Ectodermal cell (in vitro differentiated cells): ENCODE measurements around the gene ARFIP2. TPM values are rescaled to one million over a fixed set of nuclear protein-coding genes. Genes with fewer than 3 reads are reported as not detected.
"Not testable (repeated sequence)": the region's sequence is repeated elsewhere in the genome, so short reads cannot be mapped to it uniquely, and the experiment has no call there.

Experiments used
- H3K27ac ChIP-seq: 2 replicates; pipeline ENCODE4 v1.7.0; 2013; ENCODE audit warnings: mild to moderate bottlenecking, low read depth, low read length; ENCODE audit not compliant: insufficient read depth, poor library complexity, severe bottlenecking
- H3K27me3 ChIP-seq: 2 replicates; pipeline ENCODE4 v1.7.0; 2013; ENCODE audit warnings: mild to moderate bottlenecking, low read length; ENCODE audit not compliant: insufficient read depth, control insufficient read depth, poor library complexity, severe bottlenecking
- H3K36me3 ChIP-seq: one replicate; pipeline ENCODE4 v1.7.0; 2013; ENCODE audit warnings: low read length; ENCODE audit not compliant: control insufficient read depth, insufficient read depth
- H3K4me1 ChIP-seq: one replicate; pipeline ENCODE4 v1.7.0; 2013; ENCODE audit warnings: low read length; ENCODE audit not compliant: control insufficient read depth, insufficient read depth
- H3K4me3 ChIP-seq: 2 replicates; pipeline ENCODE4 v1.7.0; 2013; ENCODE audit warnings: low read depth, low read length, control low read depth; ENCODE audit not compliant: insufficient read depth
- H3K9me3 ChIP-seq: 2 replicates; pipeline ENCODE4 v1.7.0; 2013; ENCODE audit warnings: mild to moderate bottlenecking, low read length, moderate library complexity; ENCODE audit not compliant: control insufficient read depth
- WGBS, 2 experiments: methylation state at CpG; one replicate each; pipeline ENCODE4 v1.1.7; 2013; ENCODE audit warnings: missing lambda C conversion rate in 2 of 2; 5-methylcytosine and 5-hydroxymethylcytosine counted together
- polyA plus RNA-seq, 4 experiments: library from polyadenylated mRNA; stranded (reverse); fragments of 50-300 nt; gene quantifications; one replicate each; pipeline ENCODE4 v1.2.3, GENCODE V29; 2013

Gene ARFIP2
- 65.9 TPM for polyA plus RNA-seq (2013, experiment 1 of 4)
- 61.2 TPM for polyA plus RNA-seq (2013, experiment 2 of 4)
- 40.8 TPM for polyA plus RNA-seq (2013, experiment 3 of 4)
- 48.7 TPM for polyA plus RNA-seq (2013, experiment 4 of 4)

- no peaks in the 10 kb centered on the region for H3K9me3 ChIP-seq
- no peaks in the 10 kb centered on the region for H3K27me3 ChIP-seq
- H3K36me3 ChIP-seq: peaks cover 39% of the 10 kb centered on the region
- 0% methylated on average over 65 to 66 of the region's 66 CpGs for WGBS, 2 experiments
- H3K27ac ChIP-seq: peak within 1 kb of the TSS; percentile 84
- peaks cover 11% of the 10 kb centered on the region for H3K4me1 ChIP-seq
- peak within 1 kb of the TSS; percentile 97 for H3K4me3 ChIP-seq
These were observed at the start of gene ARFIP2, which contains the start of gene TIMM10B for GRCh38 chr11:6481012-6481923. Gene ARFIP2 (minus strand): TSS chr11:6481331. CDS start chr11:6480421, 910 bp downstream. Gene TIMM10B (plus strand): TSS chr11:6481501. CDS start chr11:6481517, 16 bp downstream.

GRCh38 chr11:6530848-6531247 lies 49.7 kb upstream of the ARFIP2 start:
- Histone ChIP-seq H3K4me3 (no peak overlapping the region), H3K4me1 (no peaks in the 10 kb centered on the region), H3K9me3 (no peaks in the 10 kb centered on the region), H3K27ac (no peak overlapping the region), H3K36me3 (no peaks in the 10 kb centered on the region), H3K27me3 (no peaks in the 10 kb centered on the region)
- 90 to 92% methylated on average over 2 of the region's 2 CpGs for WGBS, 2 experiments

- H3K9me3 ChIP-seq: no peaks in the 10 kb centered on the region
- no peaks in the 10 kb centered on the region for H3K4me1 ChIP-seq
- no peak overlapping the region for H3K27ac ChIP-seq
- H3K4me3 ChIP-seq: no peak overlapping the region
- WGBS, 2 experiments: 93 to 100% methylated on average over 2 of the region's 2 CpGs
- no peaks in the 10 kb centered on the region for H3K27me3 ChIP-seq
- H3K36me3 ChIP-seq: no peaks in the 10 kb centered on the region
These were observed 48.1 kb upstream of the ARFIP2 start for GRCh38 chr11:6529266-6529665.

GRCh38 chr11:6526411-6527135 lies 45.4 kb upstream of the ARFIP2 start:
- H3K36me3 ChIP-seq: no peaks in the 10 kb centered on the region
- 92 to 93% methylated on average over 3 of the region's 3 CpGs for WGBS, 2 experiments
- H3K27ac ChIP-seq: no peak overlapping the region
- no peaks in the 10 kb centered on the region for H3K4me1 ChIP-seq
- no peaks in the 10 kb centered on the region for H3K9me3 ChIP-seq
- no peak overlapping the region for H3K4me3 ChIP-seq
- no peaks in the 10 kb centered on the region for H3K27me3 ChIP-seq

GRCh38 chr11:6523253-6523652 lies 42.1 kb upstream of the ARFIP2 start:
- H3K4me1 ChIP-seq: no peaks in the 10 kb centered on the region
- no peaks in the 10 kb centered on the region for H3K9me3 ChIP-seq
- WGBS, 2 experiments: 3 to 4% methylated on average over 1 of the region's 1 CpG
- no peak overlapping the region for H3K27ac ChIP-seq
- H3K36me3 ChIP-seq: no peaks in the 10 kb centered on the region
- no peaks in the 10 kb centered on the region for H3K27me3 ChIP-seq
- H3K4me3 ChIP-seq: no peak overlapping the region

- WGBS, 2 experiments: 88 to 96% methylated on average over 3 of the region's 3 CpGs
- H3K4me3 ChIP-seq, H3K36me3 ChIP-seq, H3K4me1 ChIP-seq, H3K27me3 ChIP-seq, H3K9me3 ChIP-seq, H3K27ac ChIP-seq: not testable (repeated sequence)
These were observed 40.8 kb upstream of the ARFIP2 start for GRCh38 chr11:6521946-6522345.

- H3K9me3 ChIP-seq: no peaks in the 10 kb centered on the region
- H3K4me3 ChIP-seq: no peak overlapping the region
- 95 to 96% methylated on average over 3 of the region's 3 CpGs for WGBS, 2 experiments
- H3K27ac ChIP-seq: no peak overlapping the region
- no peaks in the 10 kb centered on the region for H3K27me3 ChIP-seq
- no peaks in the 10 kb centered on the region for H3K4me1 ChIP-seq
- H3K36me3 ChIP-seq: no peaks in the 10 kb centered on the region
These were observed 39.1 kb upstream of the ARFIP2 start for GRCh38 chr11:6520265-6520664.

- H3K27me3 ChIP-seq: no peaks in the 10 kb centered on the region
- H3K9me3 ChIP-seq: no peaks in the 10 kb centered on the region
- H3K36me3 ChIP-seq: no peaks in the 10 kb centered on the region
These were observed 35.7 kb upstream of the ARFIP2 start for GRCh38 chr11:6516865-6517264.

GRCh38 chr11:6505577-6506240 lies 24.6 kb upstream of the ARFIP2 start:
- WGBS, 2 experiments: 64 to 71% methylated on average over 2 of the region's 2 CpGs
- Histone ChIP-seq H3K27me3 (no peaks in the 10 kb centered on the region), H3K27ac (no peak overlapping the region), H3K36me3 (peaks cover 6% of the 10 kb centered on the region), H3K4me3 (no peak overlapping the region), H3K9me3 (no peaks in the 10 kb centered on the region), H3K4me1 (no peaks in the 10 kb centered on the region)

More at GRCh38 chr11:6516865-6517264, 35.7 kb upstream of the ARFIP2 start:
- H3K4me3 ChIP-seq: no peak overlapping the region
- H3K27ac ChIP-seq: no peak overlapping the region
- H3K4me1 ChIP-seq: no peaks in the 10 kb centered on the region

GRCh38 chr11:6504166-6504565 lies 23.0 kb upstream of the ARFIP2 start:
- Histone ChIP-seq H3K9me3 (no peaks in the 10 kb centered on the region), H3K4me1 (no peaks in the 10 kb centered on the region), H3K27ac (no peak overlapping the region), H3K4me3 (no peak overlapping the region), H3K36me3 (peaks cover 6% of the 10 kb centered on the region), H3K27me3 (no peaks in the 10 kb centered on the region)
- WGBS, 2 experiments: 93 to 97% methylated on average over 3 of the region's 3 CpGs
